Liver (tissue), 9 donors: ENCODE results near the gene SLC26A9. TPM values are rescaled to one million over a fixed set of nuclear protein-coding genes. Genes with fewer than 3 reads are reported as not detected.

ENCODE experiments used
- DNase-seq: peaks from one replicate; pipeline ENCODE4 v3.0.0-alpha.2; 2017; ENCODE audit warnings: low spot score
- H3K27ac ChIP-seq, 2 donors: one replicate each; pipeline ENCODE4 v1.7.0; 2013; ENCODE audit warnings: inconsistent platforms in 2 of 2, low read length in 2 of 2, control low read depth in 1 of 2, low read depth in 1 of 2, mild to moderate bottlenecking in 1 of 2
- H3K27me3 ChIP-seq, 4 donors: one replicate each; pipeline versions ENCODE4 v1.6.1 to v1.7.0; 2013; ENCODE audit warnings: low read length in 3 of 4, inconsistent platforms in 1 of 4, mild to moderate bottlenecking in 1 of 4, moderate library complexity in 1 of 4; ENCODE audit not compliant: control insufficient read depth in 4 of 4, insufficient read depth in 4 of 4
- H3K36me3 ChIP-seq, 4 donors: one replicate each; pipeline versions ENCODE4 v1.6.1 to v1.7.0; 2013; ENCODE audit warnings: low read length in 3 of 4, mild to moderate bottlenecking in 3 of 4, low read depth in 1 of 4, moderate library complexity in 1 of 4; ENCODE audit not compliant: control insufficient read depth in 4 of 4, insufficient read depth in 3 of 4
- H3K4me1 ChIP-seq, 4 donors: one replicate each; pipeline versions ENCODE4 v1.6.1 to v1.7.0; 2013; ENCODE audit warnings: low read length in 3 of 4, mild to moderate bottlenecking in 3 of 4, moderate library complexity in 1 of 4; ENCODE audit not compliant: control insufficient read depth in 4 of 4, insufficient read depth in 4 of 4
- H3K4me3 ChIP-seq, 3 donors: one replicate each; pipeline versions ENCODE4 v1.6.1 to v1.7.0; 2013; ENCODE audit warnings: low read length in 3 of 3, control low read depth in 1 of 3, low read depth in 1 of 3, mild to moderate bottlenecking in 1 of 3
- H3K9ac ChIP-seq, 2 donors: one replicate each; pipeline ENCODE4 v1.7.0; 2013; ENCODE audit warnings: low read length in 2 of 2, mild to moderate bottlenecking in 2 of 2, moderate library complexity in 2 of 2, control low read depth in 1 of 2, low read depth in 1 of 2
- H3K9me3 ChIP-seq, 4 donors: one replicate each; pipeline versions ENCODE4 v1.6.1 to v1.7.0; 2013; ENCODE audit warnings: low read length in 3 of 4; ENCODE audit not compliant: control insufficient read depth in 4 of 4
- EGR1 ChIP-seq, 2 donors: IDR thresholded peaks; 2 replicates each; pipeline ENCODE4 v1.6.1; 2016 to 2018; ENCODE audit warnings: antibody characterized with exemption in 2 of 2, low read depth in 2 of 2
- FOXA1 ChIP-seq: IDR thresholded peaks from 2 replicates; pipeline ENCODE4 v1.6.1; 2016; ENCODE audit warnings: antibody characterized with exemption
- FOXA2 ChIP-seq: IDR thresholded peaks from 2 replicates; pipeline ENCODE4 v1.6.1; 2016; ENCODE audit warnings: antibody characterized with exemption
- GABPA ChIP-seq, 2 donors: IDR thresholded peaks in 1 of 2; conservative IDR thresholded peaks in 1 of 2; 2 replicates each; pipeline ENCODE4 v1.6.1; 2016; ENCODE audit warnings: antibody characterized with exemption in 2 of 2, mild to moderate bottlenecking in 1 of 2, moderate library complexity in 1 of 2
- HNF4A ChIP-seq, 2 donors: conservative IDR thresholded peaks; 2 replicates each; pipeline ENCODE4 v1.6.1; 2016; ENCODE audit warnings: antibody characterized with exemption in 2 of 2, mild to moderate bottlenecking in 2 of 2
- JUND ChIP-seq, 2 donors: IDR thresholded peaks; 2 replicates each; pipeline ENCODE4 v1.6.1; 2016; ENCODE audit warnings: antibody characterized with exemption in 2 of 2
- REST ChIP-seq: IDR thresholded peaks from 2 replicates; pipeline ENCODE4 v1.6.1; 2016; ENCODE audit warnings: antibody characterized with exemption, mild to moderate bottlenecking
- RXRA ChIP-seq, 2 donors: IDR thresholded peaks; 2 replicates each; pipeline ENCODE4 v1.6.1; 2017 to 2018; ENCODE audit warnings: antibody characterized with exemption in 2 of 2, mild to moderate bottlenecking in 1 of 2
- YY1 ChIP-seq: IDR thresholded peaks from 2 replicates; pipeline ENCODE4 v1.6.1; 2016; ENCODE audit warnings: antibody characterized with exemption, mild to moderate bottlenecking
- WGBS: extraction: QIAGEN DNeasy Blood & Tissue Kit; methylation state at CpG from one replicate; pipeline ENCODE4 v1.1.7; 2013; 5-methylcytosine and 5-hydroxymethylcytosine counted together
- polyA plus RNA-seq, 2 donors: library from polyadenylated mRNA; stranded (reverse) in 1 of 2; unstranded in 1 of 2; fragments of 200-250 nt in 1 of 2; fragments of >200 nt in 1 of 2; fragmentation: Nextera tagmentation in 1 of 2; extraction: Ambion mirVana in 1 of 2; gene quantifications; one replicate each; pipeline versions ENCODE4 v1.2.1 to v1.2.3, GENCODE V29; 2013 to 2015
- total RNA-seq, 2 donors: library from RNA; depleted of rRNA; stranded (reverse); fragments of >200 nt; gene quantifications; one replicate each; pipeline ENCODE4 v1.2.3, GENCODE V29; 2014
- TF ChIP-seq, protein P1 (sequence below): IDR thresholded peaks from 2 replicates; pipeline ENCODE4 v1.6.1; 2016; ENCODE audit warnings: antibody characterized with exemption
- TF ChIP-seq, protein P2 (sequence below): fragments of 150-350 bp; IDR thresholded peaks from 2 replicates; pipeline ENCODE4 v1.5.1; 2017; ENCODE audit warnings: improper control_type of control experiment, low read depth, low read length; ENCODE audit not compliant: missing input control
- TF ChIP-seq, protein P3 (sequence below): IDR thresholded peaks from 2 replicates; pipeline ENCODE4 v1.6.1; 2016; ENCODE audit warnings: antibody characterized with exemption
- donor health status: healthy.
- donor health status: healthy.
- donor health status: healthy.
- donor health status: healthy.
- donor health status: healthy.

Gene SLC26A9
- total and polyA plus RNA-seq, 4 donors = not detected

DNA sequence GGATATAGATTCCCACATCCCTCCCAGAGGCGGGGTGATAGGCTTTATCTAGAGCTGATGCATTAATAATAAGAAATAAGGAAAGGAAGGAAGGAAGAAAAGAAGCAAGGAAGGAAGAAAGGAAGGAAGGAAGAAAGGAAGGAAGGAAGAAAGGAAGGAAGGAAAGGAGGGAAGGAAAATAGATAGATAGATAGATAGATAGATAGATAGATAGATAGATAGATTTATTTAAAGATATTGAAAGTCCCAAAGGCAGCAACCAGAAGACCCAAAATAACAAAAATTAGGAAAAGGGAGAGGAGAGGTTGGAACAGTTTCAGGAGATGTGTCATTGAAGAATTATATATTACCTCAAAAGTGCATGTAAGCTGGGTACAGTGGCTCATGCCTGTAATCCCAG, 12.2 kb upstream of the SLC26A9 start:
- no peaks in the 10 kb centered on the region for H3K9me3 ChIP-seq
- WGBS = 79% methylated on average over 1 of the region's 1 CpG
- no peak for DNase-seq
- H3K4me1 ChIP-seq = no peaks in the 10 kb centered on the region
- H3K4me3 ChIP-seq = no peak overlapping the region
- TF ChIP-seq FOXA2 = no peak
- TF ChIP-seq, protein P1, sequence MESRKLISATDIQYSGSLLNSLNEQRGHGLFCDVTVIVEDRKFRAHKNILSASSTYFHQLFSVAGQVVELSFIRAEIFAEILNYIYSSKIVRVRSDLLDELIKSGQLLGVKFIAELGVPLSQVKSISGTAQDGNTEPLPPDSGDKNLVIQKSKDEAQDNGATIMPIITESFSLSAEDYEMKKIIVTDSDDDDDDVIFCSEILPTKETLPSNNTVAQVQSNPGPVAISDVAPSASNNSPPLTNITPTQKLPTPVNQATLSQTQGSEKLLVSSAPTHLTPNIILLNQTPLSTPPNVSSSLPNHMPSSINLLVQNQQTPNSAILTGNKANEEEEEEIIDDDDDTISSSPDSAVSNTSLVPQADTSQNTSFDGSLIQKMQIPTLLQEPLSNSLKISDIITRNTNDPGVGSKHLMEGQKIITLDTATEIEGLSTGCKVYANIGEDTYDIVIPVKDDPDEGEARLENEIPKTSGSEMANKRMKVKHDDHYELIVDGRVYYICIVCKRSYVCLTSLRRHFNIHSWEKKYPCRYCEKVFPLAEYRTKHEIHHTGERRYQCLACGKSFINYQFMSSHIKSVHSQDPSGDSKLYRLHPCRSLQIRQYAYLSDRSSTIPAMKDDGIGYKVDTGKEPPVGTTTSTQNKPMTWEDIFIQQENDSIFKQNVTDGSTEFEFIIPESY = no peak
- no peak for TF ChIP-seq EGR1 (IDR thresholded peaks at IDR 0.05; ENCODE audit: low read depth in 2 of 2)
- TF ChIP-seq YY1 = no peak
- TF ChIP-seq GABPA (IDR thresholded peaks at IDR 0.05 in 1 of 2, conservative IDR thresholded peaks at IDR 0.05 in 1 of 2) = no peak
- no peak for TF ChIP-seq FOXA1
- TF ChIP-seq, protein P2, sequence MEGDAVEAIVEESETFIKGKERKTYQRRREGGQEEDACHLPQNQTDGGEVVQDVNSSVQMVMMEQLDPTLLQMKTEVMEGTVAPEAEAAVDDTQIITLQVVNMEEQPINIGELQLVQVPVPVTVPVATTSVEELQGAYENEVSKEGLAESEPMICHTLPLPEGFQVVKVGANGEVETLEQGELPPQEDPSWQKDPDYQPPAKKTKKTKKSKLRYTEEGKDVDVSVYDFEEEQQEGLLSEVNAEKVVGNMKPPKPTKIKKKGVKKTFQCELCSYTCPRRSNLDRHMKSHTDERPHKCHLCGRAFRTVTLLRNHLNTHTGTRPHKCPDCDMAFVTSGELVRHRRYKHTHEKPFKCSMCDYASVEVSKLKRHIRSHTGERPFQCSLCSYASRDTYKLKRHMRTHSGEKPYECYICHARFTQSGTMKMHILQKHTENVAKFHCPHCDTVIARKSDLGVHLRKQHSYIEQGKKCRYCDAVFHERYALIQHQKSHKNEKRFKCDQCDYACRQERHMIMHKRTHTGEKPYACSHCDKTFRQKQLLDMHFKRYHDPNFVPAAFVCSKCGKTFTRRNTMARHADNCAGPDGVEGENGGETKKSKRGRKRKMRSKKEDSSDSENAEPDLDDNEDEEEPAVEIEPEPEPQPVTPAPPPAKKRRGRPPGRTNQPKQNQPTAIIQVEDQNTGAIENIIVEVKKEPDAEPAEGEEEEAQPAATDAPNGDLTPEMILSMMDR = no peak
- no peak for TF ChIP-seq HNF4A (conservative IDR thresholded peaks at IDR 0.05)
- no peak for TF ChIP-seq JUND (IDR thresholded peaks at IDR 0.05)
- no peak for TF ChIP-seq RXRA (IDR thresholded peaks at IDR 0.05)
- TF ChIP-seq REST = no peak
- TF ChIP-seq, protein P3, sequence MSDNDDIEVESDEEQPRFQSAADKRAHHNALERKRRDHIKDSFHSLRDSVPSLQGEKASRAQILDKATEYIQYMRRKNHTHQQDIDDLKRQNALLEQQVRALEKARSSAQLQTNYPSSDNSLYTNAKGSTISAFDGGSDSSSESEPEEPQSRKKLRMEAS = no peak
- no peak overlapping the region for H3K9ac ChIP-seq
- no peaks in the 10 kb centered on the region for H3K36me3 ChIP-seq
- H3K27me3 ChIP-seq = peaks cover 0 to 14% (median under 1%) of the 10 kb centered on the region in 4 donors
- H3K27ac ChIP-seq = no peak overlapping the region

- 52% methylated on average over 11 of the region's 11 CpGs for WGBS
- Histone ChIP-seq H3K9me3 (no peaks in the 10 kb centered on the region), H3K36me3 (no peaks in the 10 kb centered on the region), H3K27me3 (peaks cover 0 to 14% (median under 1%) of the 10 kb centered on the region in 4 donors), H3K27ac (no peak overlapping the region), H3K4me1 (no peaks in the 10 kb centered on the region), H3K9ac (no peak overlapping the region), H3K4me3 (no peak overlapping the region)
- DNase-seq = no peak
- TF ChIP-seq GABPA (IDR thresholded peaks at IDR 0.05 in 1 of 2, conservative IDR thresholded peaks at IDR 0.05 in 1 of 2) (no peak), EGR1 (IDR thresholded peaks at IDR 0.05; ENCODE audit: low read depth in 2 of 2) (no peak)
Measured at GRCh38 chr1:205954819-205955404, 11.7 kb upstream of the SLC26A9 start.
